ENCODE results near the gene ADCY6. TPM values are rescaled to one million over a fixed set of nuclear protein-coding genes. Genes with fewer than 3 reads are reported as not detected.
A peak's percentile ranks its signal among the peaks of the same experiment; 100 is the strongest.

Gene ADCY6
- total RNA-seq = 57.0 TPM
- long read RNA-seq, full-length matches to known transcripts = 6 of 70 reads
- long read RNA-seq, partial matches to known transcripts = 31 of 70 reads
- long read RNA-seq, other reads (novel, unspliced or antisense) = 33 of 70 reads

DNA sequence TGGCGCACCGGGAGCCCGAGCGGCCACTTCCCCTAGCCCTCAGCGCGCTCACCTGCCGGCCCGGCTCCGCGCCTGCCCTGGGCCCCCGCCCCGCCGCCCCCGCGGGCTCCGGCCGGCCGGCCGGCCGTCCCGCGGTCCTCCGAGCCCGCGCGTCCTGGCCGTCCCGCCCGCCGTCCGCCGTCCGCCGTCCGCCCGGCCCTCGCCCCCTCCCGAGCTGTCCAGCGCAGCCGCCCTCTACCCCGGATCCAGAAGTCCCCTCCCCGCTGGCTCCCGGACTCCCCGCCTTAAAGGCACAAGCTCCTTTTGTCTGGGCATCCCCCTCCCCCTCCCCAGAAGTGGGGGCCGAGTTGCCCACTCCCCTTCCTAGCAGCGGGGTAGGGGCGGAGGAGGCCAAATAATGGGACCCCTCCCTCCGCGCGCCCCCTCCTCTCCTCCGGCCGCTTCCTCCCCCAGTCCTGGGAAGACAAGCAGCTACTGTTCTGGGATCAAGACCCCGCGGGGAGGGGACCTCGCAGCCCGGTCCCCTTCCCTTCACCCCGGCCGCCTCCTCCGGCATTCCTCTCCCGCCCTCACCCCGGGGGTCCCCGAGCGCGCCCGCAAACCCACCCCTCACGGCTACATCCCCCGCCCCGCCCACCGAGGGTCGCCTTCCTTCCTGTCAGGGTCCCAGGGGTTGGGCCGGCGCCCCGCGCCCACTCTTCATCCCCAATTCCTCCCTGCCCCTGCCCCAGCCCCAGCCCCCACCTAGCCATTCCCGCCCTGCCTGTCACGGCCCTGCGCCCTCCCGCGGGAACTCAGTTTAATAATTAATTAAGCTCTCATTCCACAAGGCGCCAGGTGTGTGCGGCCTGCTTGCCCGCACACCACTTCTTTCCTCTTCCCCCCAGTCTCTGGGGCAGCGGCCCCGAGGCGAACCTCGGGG is at the start of gene ADCY6:
ADCY6 (minus strand) TSS at position 236 of the 922 bp plus-strand sequence. CDS start 5,655 bp downstream, outside the sequence.
- intact Hi-C loops (cut with micrococcal nuclease) = no loop called here
- ATAC-seq = peak; percentile 63
- DNase-seq = peak; percentile 90

DNA sequence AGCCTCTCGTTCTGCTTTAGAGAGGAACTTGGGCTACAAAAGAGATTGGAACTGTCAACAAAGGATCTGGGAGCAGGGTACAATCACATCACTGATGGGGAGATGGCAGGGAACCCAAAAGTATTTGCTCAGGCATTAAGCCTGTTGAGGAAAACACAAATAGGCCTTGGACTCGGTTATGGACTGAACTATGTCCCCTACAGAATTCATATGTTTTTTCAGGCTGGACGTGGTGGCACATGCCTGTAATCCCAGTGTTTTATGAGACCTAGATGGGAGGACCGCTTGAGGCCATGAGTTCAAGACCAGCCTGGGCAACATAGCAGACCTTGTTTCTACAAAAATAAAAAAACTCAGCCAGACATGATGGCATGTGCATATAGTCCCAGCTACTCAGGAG is 49.2 kb upstream of the ADCY6 start:
- DNase-seq (no peak), ATAC-seq (no peak)
- intact Hi-C loops (cut with micrococcal nuclease) = no loop called here

DNA sequence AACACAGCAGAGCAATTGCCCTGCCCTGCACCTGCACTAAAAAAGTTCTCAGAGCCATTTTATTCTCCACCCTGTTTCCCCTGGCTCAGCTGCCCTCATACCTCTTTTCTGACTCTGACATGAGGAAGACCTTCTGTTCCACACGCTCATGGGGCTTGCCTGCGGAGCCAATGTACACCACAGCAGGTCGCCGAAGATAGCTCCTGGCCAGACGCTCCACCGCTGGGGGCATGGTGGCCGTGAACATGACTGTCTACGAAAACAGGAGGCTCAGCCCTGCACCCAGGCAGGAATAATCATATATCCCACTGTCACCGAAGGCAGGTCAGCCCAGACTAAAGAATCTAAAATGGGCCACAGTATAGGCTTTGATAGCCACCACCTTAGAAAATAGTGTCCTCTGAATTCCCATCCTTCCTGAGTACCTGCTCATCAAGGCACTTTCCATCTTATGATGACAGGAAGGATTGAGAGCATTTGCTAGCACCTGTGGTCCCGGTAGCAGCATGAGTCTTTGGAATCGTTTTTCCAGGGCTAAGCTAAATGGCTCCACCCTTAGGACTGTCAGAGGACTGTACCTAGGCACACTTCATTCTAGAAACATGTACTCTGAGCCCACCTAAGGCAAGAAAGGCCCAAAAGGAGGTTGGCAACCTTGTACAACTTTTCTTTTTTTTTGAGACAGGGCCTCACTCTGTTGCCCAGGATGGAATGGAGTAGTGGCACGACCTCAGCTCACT is 43.6 kb upstream of the ADCY6 start:
- no peak for ATAC-seq
- intact Hi-C loops (cut with micrococcal nuclease) = no loop called here
- DNase-seq = no peak

DNA sequence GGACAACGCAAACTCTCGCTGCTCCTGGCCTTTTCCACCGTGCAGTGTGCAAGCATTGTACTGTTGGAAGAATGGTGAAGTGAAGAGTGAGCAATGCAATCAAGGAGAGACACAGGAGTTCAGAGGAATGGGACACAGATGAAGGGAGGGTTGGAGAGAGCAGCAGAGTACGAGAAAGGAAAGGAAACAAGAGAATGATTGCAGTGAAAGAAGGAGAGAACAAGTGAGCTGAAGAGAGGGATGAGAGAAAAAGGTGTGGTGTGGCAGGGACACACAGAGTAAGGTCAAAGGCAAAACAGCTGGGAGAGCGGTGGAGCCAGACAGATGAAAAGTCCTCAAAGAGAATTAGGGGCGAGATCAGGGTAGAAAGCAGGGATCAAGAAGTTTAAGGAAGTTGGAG is 42.4 kb upstream of the ADCY6 start:
- intact Hi-C loops (cut with micrococcal nuclease) = no loop called here
- DNase-seq (no peak), ATAC-seq (no peak)

DNA sequence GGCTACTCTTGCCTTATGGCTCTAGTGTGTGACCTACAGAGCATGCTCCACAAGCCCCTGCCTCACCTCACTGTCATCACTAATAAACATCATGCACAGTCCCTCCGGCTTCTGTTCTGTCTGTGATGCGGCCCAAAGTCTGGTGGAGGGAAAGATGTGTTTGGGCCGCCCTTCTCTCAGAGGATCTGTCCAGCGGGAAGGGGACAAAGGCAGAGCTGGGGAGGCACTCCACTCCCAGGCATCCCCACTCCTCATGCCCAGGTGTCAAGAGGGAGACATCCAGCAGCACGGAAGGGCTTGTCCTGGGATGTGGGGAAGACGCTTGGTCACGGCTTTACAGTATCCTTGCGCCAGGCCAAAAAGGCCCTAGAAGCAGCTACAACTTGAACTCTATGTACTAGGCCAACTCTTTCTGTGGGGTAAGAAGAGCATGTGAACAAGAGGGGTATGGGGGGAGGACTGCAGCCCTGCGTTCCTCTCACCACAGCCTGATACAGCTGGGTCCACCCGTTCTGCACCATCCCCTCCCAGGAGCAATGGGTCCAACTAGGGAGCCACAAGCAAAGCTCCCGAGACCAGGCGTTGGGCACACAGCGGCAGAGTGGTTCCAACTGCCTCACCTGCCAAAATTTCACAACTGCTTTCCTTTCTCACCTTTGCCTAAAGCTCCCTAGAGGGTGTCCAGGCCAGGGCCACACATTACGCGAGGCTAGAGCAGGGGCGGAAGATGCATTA is 40.1 kb upstream of the ADCY6 start:
- intact Hi-C loops (cut with micrococcal nuclease) = no loop called here
- DNase-seq = no peak
- no peak for ATAC-seq

DNA sequence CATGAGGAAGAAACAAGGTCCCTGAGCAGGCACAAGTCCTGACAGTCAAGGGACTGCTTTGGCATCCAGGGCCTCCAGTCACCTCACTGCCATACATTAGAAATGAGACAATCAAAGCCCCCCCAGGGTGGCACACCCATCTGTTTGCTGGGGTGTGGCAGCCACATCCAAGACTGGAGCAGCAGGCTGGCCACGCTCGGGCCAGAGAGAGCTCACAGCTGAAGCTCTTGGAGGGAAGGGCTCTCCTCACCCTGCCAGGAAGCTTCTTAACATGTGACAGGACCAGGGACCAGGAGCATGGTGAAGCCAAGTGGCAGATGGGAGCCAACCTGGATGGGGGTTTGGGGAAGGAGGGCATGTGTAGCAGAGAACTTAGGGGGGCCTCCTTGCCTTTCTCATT is 39.4 kb upstream of the ADCY6 start:
- intact Hi-C loops (cut with micrococcal nuclease) = no loop called here
- no peak for ATAC-seq

DNA sequence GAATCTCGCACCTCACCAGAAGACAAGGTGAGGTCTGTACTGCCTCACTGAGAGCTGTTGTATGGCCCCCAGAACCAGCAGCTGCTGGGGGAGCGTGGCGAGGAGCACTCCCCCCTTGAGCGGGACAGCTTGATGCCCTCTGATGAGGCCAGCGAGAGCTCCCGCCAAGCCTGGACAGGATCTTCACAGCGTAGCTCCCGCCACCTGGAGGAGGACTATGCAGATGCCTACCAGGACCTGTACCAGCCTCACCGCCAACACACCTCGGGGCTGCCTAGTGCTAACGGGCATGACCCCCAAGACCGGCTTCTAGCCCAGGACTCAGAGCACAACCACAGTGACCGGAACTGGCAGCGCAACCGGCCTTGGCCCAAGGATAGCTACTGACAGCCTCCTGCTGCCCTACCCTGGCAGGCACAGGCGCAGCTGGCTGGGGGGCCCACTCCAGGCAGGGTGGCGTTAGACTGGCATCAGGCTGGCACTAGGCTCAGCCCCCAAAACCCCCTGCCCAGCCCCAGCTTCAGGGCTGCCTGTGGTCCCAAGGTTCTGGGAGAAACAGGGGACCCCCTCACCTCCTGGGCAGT is 38.7 kb upstream of the ADCY6 start:
- ATAC-seq = no peak
- DNase-seq = no peak
- intact Hi-C loops (cut with micrococcal nuclease) = no loop called here

More for the DNA sequence above, 39.4 kb upstream of the ADCY6 start:
- DNase-seq = no peak

DNA sequence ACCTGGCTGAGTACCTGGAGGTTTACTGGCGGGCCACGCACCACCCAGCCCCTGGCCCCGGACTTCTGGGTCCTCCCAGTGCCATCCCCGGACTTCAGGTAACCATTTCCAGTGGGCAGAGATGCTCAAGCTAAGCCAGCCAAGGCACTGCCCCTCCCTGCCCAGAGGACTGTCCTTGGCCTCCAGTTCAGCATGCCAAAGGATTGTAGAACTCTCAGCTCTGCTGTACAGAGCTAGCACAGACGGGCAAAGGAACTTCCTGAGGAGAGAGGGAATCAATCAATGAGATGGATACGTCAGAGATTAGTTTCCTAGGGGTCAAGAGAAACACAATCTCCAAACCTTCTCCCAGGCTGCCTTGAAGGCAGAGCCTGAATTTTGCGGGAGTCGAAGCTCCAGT is 38.1 kb upstream of the ADCY6 start:
- intact Hi-C loops (cut with micrococcal nuclease) = no loop called here
- DNase-seq (no peak), ATAC-seq (no peak)

DNA sequence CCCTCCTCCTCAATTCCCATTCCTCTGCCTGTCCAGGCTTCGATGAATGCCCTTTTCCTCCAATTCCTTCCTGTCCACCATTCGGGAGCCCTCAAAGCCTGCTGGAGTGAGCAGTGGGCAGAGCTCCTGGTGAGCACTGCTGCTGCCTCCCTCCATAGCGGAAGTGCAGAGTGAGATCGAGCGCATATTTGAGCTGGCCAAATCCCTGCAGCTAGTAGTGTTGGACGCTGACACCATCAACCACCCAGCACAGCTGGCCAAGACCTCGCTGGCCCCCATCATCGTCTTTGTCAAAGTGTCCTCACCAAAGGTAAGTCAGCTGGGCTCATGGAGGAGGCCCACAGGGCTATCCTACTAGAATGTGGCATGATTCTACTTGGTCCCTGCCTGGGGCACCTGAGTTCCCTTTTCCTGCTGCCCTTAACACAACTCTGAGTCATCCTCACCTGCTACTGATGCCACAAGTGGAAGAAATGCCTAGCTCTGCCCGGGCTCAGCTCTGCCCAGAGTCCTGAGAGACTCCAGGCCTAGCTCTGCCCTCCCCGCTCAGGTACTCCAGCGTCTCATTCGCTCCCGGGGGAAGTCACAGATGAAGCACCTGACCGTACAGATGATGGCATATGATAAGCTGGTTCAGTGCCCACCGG is 37.4 kb upstream of the ADCY6 start:
- ATAC-seq = no peak
- intact Hi-C loops (cut with micrococcal nuclease) = no loop called here
- DNase-seq = no peak

DNA sequence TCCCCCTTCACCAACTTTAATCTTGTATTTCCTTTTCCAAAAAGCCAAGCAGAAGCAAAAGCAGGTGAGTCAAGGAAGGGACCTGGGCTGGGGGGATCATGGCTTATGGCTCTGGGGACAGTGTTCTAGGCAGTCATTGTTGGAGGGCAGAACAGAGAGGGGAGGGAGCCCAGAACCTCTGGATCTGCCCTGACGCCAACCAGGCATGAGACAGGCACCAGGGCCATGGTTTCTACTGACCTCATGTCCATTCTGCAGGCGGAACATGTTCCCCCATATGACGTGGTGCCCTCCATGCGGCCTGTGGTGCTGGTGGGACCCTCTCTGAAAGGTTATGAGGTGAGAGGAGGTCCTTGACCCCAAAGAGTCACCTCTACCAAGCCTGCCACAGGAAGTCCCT is 36.0 kb upstream of the ADCY6 start:
- intact Hi-C loops (cut with micrococcal nuclease) = no loop called here
- ATAC-seq = no peak
- DNase-seq = no peak

DNA sequence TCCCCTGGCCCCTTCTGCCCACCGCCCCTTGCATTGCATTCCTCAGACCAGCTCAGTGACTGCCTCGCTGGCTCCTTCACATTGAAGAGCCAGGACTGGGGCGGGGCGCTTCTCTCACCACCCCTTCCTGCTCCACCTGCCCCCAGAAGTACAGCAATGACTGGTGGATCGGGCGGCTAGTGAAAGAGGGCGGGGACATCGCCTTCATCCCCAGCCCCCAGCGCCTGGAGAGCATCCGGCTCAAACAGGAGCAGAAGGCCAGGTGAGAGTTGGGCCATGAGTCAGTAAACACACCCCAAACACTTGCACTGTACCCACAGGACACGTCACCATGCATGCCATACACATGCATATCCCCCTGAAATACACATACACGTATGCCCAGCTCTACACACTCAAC is 35.2 kb upstream of the ADCY6 start:
- intact Hi-C loops (cut with micrococcal nuclease) = no loop called here
- DNase-seq = no peak
- no peak for ATAC-seq

DNA sequence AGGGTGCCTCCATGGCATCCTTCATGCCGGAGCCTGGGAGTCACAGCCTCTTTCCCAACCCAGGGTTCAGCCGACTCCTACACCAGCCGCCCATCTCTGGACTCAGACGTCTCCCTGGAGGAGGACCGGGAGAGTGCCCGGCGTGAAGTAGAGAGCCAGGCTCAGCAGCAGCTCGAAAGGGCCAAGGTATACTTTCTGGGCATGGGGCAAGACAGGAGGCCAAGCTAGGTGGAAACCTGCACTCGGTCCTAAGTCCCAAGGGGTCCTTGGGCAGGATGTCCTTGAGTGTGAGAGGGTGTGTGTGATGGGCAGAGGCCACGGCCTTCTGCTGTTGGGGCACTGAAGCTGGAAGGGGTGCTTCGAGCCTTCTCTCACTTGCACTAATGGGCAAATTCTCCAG is 34.4 kb upstream of the ADCY6 start:
- ATAC-seq = no peak
- intact Hi-C loops (cut with micrococcal nuclease) = no loop called here
- DNase-seq = no peak

DNA sequence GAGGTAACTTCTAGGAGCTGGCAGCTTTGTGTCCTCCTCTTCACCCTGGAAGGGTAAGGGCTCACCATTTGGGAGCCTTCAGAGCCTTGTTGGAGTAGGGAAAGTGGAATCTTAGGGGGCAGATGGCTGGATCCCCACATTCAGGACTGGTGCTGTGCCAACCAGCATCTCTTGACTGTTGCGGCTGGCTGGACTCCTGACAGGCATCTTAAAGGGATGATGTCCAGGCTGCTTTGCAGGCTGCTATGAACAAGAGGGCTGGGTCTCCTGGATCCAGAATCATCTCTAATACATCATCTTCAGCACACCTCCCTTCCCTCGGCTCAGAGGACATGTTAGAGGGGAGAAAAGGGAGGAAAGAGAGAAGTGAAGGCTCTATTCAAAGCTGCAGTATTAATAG is 33.8 kb upstream of the ADCY6 start:
- intact Hi-C loops (cut with micrococcal nuclease) = no loop called here
- ATAC-seq (no peak), DNase-seq (no peak)

DNA sequence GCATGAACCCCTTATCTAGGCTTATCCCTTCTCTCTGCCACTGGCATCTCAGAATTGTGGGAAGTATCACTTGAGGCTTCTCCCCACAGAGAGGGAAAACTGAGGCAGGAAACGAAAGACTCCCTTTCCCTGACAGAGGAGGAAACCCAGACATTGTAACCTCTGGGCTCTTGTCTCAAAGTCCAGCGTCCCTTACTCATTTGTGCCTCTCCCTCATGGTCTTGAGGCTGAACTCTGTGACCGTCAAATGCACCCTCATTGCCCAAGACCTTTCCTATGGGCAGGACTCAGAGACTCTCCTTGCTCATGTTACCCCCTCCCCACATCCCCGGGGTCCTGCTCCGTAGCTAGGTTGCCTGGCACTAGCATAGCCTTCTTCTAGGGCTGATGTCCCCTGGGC is 33.2 kb upstream of the ADCY6 start:
- intact Hi-C loops (cut with micrococcal nuclease) = no loop called here
- DNase-seq (no peak), ATAC-seq (no peak)

DNA sequence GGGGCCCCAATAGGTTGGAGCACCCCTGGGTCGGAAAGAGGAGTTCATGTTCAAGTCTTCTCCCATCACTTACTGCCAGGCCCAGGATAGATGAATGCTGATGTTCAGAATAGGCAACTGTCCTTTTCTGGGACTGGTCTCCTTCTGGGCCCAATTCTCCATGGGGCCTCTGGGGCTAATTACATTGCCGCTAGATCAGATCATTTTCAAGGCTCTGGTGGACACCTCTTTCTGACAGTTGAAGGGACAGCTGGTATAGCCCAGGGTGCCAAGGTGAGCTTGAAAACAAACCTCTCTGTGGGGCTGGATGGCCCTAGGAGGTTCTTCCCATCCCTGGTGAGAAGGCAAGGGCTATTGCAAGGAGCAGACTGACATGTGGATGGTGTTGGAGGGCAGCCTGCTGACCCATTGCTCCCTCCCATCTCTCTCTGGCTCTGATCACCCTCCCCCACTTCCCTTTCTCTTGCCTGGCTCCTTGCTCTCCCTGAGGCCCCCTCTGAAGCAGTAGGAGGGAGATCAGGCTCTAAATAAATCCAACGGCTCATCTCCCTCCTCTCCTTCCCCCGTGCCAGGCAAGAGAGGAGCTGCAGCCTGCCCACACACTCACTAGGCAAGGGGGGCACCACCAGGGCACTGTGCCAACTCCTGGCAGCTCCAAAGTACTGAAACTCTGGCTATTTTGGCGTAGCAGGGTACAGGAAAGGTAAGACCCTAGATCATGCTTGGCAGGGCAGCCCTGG is 31.3 kb upstream of the ADCY6 start:
- intact Hi-C loops (cut with micrococcal nuclease) = no loop called here
- ATAC-seq (no peak), DNase-seq (no peak)

DNA sequence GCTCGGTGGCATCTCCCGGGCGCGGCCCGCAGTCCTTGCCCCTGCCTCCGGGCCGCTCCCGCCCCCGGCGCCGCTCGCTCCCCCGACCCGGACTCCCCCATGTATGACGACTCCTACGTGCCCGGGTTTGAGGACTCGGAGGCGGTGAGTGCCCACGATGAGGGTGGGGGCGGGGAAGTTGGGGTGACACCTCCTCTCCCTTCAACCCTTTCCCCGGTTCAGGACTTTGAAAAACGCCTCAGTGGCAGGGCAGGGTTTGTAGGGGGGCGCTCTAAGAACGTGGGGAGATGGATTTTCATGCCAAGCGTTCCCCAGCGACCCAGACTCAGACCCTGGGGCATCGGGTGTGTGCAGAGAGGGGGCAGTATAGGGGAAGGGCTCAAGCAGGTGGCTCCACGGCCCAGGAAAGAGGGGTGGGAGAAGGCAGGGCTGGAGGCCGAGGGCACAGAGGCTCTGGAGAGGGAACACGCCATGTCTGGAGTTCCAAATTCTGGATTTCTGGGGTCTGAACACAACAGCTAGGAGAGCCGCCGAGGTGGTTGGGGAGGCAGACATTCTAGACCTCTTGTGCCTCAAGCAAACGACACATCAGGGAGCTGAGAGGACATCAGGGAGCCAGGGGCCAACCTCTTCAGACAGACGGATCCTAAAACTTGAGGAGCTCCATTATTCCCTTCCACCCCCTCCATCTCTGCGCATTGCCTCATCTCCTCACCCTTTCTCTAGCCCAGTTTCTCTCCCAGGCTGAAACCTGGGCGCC is 30.1 kb upstream of the ADCY6 start:
- no peak for ATAC-seq
- intact Hi-C loops (cut with micrococcal nuclease) = no loop called here
- no peak for DNase-seq

Data from left ventricle myocardium superior (tissue), 1 donor.